HepG2 (cell line): ENCODE measurements around the gene JAG1. TPM values are rescaled to one million over a fixed set of nuclear protein-coding genes. Genes with fewer than 3 reads are reported as not detected.

Experiments used
- ETV6 ChIP-seq: sonication (generic); formaldehyde crosslinking; conservative IDR thresholded peaks from 2 replicates; pipeline ENCODE4 v1.4.0; 2020; ENCODE audit warnings: missing genetic modification reagents
- FOXA1 ChIP-seq, 2 experiments: fragments of 450-650 bp in 1 of 2; sonication (generic) in 1 of 2; formaldehyde crosslinking in 1 of 2; IDR thresholded peaks; 2 replicates each; pipeline versions ENCODE4 v1.4.0 to v1.6.1; 2016 to 2020; ENCODE audit warnings: missing genetic modification reagents in 1 of 2
- MXD3 ChIP-seq: IDR thresholded peaks from 2 replicates; pipeline ENCODE4 v1.6.1; 2016; ENCODE audit warnings: mild to moderate bottlenecking, missing biosample characterization, missing genetic modification reagents
- TP53 ChIP-seq: sonication (generic); formaldehyde crosslinking; conservative IDR thresholded peaks from 2 replicates; pipeline ENCODE4 v1.4.0; 2020; ENCODE audit warnings: missing genetic modification reagents
- XRCC5 ChIP-seq: fragments of 200-400 bp; formaldehyde crosslinking; optimal IDR thresholded peaks from 2 replicates; pipeline ENCODE3; 2017; ENCODE audit warnings: mild to moderate bottlenecking, low read length
- ZNF430 ChIP-seq: sonication (generic); formaldehyde crosslinking; IDR thresholded peaks from 2 replicates; pipeline ENCODE4 v1.9.0; 2021; ENCODE audit warnings: mild to moderate bottlenecking, missing genetic modification reagents
- polyA plus RNA-seq, 8 experiments: library from polyadenylated mRNA; depleted of rRNA in 3 of 8; stranded (reverse) in 7 of 8; unstranded in 1 of 8; fragments of >200 nt; fragmentation: Illumina TruSeq in 4 of 8; extraction: Trizol in 4 of 8; gene quantifications; 2 replicates each; pipeline versions ENCODE4 v1.2.1 to v1.2.3, GENCODE V29; 2011 to 2016; ENCODE audit warnings: low read depth in 4 of 8, missing spikeins in 1 of 8, mixed read lengths in 1 of 8; ENCODE audit not compliant: insufficient read depth in 1 of 8
- total RNA-seq, 5 experiments: library from RNA; depleted of rRNA; stranded (reverse); fragments of >200 nt; fragmentation: Illumina TruSeq; extraction: Trizol; gene quantifications; 2 replicates each; pipeline ENCODE4 v1.2.3, GENCODE V29; 2016; ENCODE audit warnings: low read depth in 1 of 5
- TF ChIP-seq, protein P1 (sequence below): sonication (generic); formaldehyde crosslinking; IDR thresholded peaks from 2 replicates; pipeline ENCODE4 v1.8.1; 2022; ENCODE audit warnings: low read depth, mild to moderate bottlenecking, missing genetic modification reagents
- TF ChIP-seq, protein P2 (sequence below): sonication (generic); formaldehyde crosslinking; IDR thresholded peaks from 2 replicates; pipeline ENCODE4 v1.9.0; 2021; ENCODE audit warnings: missing genetic modification reagents, borderline replicate concordance
- TF ChIP-seq, protein P3 (sequence below): sonication (generic); formaldehyde crosslinking; IDR thresholded peaks from 2 replicates; pipeline ENCODE4 v1.5.1; 2020; ENCODE audit warnings: missing genetic modification reagents, mild to moderate bottlenecking, borderline replicate concordance
- TF ChIP-seq, protein P4 (sequence below): sonication (generic); formaldehyde crosslinking; IDR thresholded peaks from 2 replicates; pipeline ENCODE4 v1.8.1; 2023; ENCODE audit warnings: mild to moderate bottlenecking, moderate library complexity, missing genetic modification reagents
- TF ChIP-seq, protein P5 (sequence below): sonication (generic); formaldehyde crosslinking; IDR thresholded peaks from 2 replicates; pipeline ENCODE4 v1.5.1; 2020; ENCODE audit warnings: mild to moderate bottlenecking, missing genetic modification reagents, borderline replicate concordance

The JAG1 gene
- total and polyA plus RNA-seq, 2 of the 13 experiments (the other 11 are each of a cell fraction or from before 2014, with no cell fraction given), result 47.1 to 56.3 TPM

- TF ChIP-seq, protein P1, sequence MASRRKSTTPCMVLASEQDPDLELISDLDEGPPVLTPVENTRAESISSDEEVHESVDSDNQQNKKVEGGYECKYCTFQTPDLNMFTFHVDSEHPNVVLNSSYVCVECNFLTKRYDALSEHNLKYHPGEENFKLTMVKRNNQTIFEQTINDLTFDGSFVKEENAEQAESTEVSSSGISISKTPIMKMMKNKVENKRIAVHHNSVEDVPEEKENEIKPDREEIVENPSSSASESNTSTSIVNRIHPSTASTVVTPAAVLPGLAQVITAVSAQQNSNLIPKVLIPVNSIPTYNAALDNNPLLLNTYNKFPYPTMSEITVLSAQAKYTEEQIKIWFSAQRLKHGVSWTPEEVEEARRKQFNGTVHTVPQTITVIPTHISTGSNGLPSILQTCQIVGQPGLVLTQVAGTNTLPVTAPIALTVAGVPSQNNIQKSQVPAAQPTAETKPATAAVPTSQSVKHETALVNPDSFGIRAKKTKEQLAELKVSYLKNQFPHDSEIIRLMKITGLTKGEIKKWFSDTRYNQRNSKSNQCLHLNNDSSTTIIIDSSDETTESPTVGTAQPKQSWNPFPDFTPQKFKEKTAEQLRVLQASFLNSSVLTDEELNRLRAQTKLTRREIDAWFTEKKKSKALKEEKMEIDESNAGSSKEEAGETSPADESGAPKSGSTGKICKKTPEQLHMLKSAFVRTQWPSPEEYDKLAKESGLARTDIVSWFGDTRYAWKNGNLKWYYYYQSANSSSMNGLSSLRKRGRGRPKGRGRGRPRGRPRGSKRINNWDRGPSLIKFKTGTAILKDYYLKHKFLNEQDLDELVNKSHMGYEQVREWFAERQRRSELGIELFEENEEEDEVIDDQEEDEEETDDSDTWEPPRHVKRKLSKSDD (CRISPR knock-in tag), result peak; percentile 54; the same call in 1 of the 2 replicates
- TF ChIP-seq, protein P2, sequence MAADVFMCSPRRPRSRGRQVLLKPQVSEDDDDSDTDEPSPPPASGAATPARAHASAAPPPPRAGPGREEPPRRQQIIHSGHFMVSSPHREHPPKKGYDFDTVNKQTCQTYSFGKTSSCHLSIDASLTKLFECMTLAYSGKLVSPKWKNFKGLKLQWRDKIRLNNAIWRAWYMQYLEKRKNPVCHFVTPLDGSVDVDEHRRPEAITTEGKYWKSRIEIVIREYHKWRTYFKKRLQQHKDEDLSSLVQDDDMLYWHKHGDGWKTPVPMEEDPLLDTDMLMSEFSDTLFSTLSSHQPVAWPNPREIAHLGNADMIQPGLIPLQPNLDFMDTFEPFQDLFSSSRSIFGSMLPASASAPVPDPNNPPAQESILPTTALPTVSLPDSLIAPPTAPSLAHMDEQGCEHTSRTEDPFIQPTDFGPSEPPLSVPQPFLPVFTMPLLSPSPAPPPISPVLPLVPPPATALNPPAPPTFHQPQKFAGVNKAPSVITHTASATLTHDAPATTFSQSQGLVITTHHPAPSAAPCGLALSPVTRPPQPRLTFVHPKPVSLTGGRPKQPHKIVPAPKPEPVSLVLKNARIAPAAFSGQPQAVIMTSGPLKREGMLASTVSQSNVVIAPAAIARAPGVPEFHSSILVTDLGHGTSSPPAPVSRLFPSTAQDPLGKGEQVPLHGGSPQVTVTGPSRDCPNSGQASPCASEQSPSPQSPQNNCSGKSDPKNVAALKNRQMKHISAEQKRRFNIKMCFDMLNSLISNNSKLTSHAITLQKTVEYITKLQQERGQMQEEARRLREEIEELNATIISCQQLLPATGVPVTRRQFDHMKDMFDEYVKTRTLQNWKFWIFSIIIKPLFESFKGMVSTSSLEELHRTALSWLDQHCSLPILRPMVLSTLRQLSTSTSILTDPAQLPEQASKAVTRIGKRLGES (CRISPR knock-in tag), result peak; percentile 42; the same call in 1 of the 2 replicates
- TF ChIP-seq, protein P3, sequence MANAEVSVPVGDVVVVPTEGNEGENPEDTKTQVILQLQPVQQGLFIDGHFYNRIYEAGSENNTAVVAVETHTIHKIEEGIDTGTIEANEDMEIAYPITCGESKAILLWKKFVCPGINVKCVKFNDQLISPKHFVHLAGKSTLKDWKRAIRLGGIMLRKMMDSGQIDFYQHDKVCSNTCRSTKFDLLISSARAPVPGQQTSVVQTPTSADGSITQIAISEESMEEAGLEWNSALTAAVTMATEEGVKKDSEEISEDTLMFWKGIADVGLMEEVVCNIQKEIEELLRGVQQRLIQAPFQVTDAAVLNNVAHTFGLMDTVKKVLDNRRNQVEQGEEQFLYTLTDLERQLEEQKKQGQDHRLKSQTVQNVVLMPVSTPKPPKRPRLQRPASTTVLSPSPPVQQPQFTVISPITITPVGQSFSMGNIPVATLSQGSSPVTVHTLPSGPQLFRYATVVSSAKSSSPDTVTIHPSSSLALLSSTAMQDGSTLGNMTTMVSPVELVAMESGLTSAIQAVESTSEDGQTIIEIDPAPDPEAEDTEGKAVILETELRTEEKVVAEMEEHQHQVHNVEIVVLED (CRISPR knock-in tag), result peak; percentile 38; the same call in 1 of the 2 replicates
- TF ChIP-seq XRCC5 (peak; percentile 38), MXD3 (peak; percentile 20), TP53 (CRISPR knock-in tag) (no peak), FOXA1 (IDR thresholded peaks at IDR 0.05) (no peak), FOXA1 (CRISPR knock-in tag; IDR thresholded peaks at IDR 0.05) (no peak; the same call in 1 of the 2 replicates), ETV6 (peak; percentile 77), ZNF430 (CRISPR knock-in tag) (peak; percentile 35)
- TF ChIP-seq, protein P4, sequence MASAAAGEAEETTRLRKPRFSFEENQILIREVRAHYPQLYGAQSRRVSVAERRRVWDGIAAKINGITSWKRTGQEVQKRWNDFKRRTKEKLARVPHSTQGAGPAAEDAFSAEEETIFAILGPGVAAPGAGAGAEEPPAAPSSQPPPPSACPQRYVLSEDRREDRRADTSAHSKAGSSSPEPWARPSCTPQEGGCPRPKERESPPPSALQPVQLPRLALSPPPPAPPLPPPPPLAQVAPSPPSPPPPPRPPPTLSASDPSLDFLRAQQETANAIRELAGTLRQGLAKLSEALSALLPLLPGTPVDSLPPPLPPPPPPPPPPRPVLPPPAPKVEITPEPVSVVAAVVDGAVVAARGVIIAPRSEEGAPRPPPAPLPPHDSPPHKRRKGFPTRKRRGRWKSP, result no peak; the same call in 1 of the 2 replicates
- TF ChIP-seq, protein P5, sequence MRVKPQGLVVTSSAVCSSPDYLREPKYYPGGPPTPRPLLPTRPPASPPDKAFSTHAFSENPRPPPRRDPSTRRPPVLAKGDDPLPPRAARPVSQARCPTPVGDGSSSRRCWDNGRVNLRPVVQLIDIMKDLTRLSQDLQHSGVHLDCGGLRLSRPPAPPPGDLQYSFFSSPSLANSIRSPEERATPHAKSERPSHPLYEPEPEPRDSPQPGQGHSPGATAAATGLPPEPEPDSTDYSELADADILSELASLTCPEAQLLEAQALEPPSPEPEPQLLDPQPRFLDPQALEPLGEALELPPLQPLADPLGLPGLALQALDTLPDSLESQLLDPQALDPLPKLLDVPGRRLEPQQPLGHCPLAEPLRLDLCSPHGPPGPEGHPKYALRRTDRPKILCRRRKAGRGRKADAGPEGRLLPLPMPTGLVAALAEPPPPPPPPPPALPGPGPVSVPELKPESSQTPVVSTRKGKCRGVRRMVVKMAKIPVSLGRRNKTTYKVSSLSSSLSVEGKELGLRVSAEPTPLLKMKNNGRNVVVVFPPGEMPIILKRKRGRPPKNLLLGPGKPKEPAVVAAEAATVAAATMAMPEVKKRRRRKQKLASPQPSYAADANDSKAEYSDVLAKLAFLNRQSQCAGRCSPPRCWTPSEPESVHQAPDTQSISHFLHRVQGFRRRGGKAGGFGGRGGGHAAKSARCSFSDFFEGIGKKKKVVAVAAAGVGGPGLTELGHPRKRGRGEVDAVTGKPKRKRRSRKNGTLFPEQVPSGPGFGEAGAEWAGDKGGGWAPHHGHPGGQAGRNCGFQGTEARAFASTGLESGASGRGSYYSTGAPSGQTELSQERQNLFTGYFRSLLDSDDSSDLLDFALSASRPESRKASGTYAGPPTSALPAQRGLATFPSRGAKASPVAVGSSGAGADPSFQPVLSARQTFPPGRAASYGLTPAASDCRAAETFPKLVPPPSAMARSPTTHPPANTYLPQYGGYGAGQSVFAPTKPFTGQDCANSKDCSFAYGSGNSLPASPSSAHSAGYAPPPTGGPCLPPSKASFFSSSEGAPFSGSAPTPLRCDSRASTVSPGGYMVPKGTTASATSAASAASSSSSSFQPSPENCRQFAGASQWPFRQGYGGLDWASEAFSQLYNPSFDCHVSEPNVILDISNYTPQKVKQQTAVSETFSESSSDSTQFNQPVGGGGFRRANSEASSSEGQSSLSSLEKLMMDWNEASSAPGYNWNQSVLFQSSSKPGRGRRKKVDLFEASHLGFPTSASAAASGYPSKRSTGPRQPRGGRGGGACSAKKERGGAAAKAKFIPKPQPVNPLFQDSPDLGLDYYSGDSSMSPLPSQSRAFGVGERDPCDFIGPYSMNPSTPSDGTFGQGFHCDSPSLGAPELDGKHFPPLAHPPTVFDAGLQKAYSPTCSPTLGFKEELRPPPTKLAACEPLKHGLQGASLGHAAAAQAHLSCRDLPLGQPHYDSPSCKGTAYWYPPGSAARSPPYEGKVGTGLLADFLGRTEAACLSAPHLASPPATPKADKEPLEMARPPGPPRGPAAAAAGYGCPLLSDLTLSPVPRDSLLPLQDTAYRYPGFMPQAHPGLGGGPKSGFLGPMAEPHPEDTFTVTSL (CRISPR knock-in tag), result peak; percentile 61; the same call in 1 of the 2 replicates
Observed at GRCh38 chr20:10673842-10674683, at the start of gene JAG1 (continued).
